SH-SY5Y (cell line): ENCODE results near the gene NUDT17.

Source experiments
- GATA2 ChIP-seq: IDR thresholded peaks from 2 replicates; pipeline ENCODE4 v1.6.1; 2011; ENCODE audit warnings: mild to moderate bottlenecking, low read depth, low read length
- GATA3 ChIP-seq: IDR thresholded peaks from 2 replicates; pipeline ENCODE4 v1.6.1; 2011; ENCODE audit warnings: low read depth, mild to moderate bottlenecking, low read length, moderate library complexity

- no peak for TF ChIP-seq GATA2
- no peak for TF ChIP-seq GATA3
Measured at GRCh38 chr1:145837656-145838055, 7.8 kb upstream of the NUDT17 start.
